ENCODE data around the gene IRAK3. TPM values are rescaled to one million over a fixed set of nuclear protein-coding genes. Genes with fewer than 3 reads are reported as not detected.

The IRAK3 gene
- total RNA-seq, 1 donor from 2014 or later = 0.05 TPM

- FAIRE-seq = no peak
- Histone ChIP-seq H3K4me2 (ENCODE audit: low read length) (no peak overlapping the region), H3K27me3 (ENCODE audit: insufficient read depth, low read length) (no peaks in the 10 kb centered on the region), H3K4me1 (ENCODE audit: insufficient read depth, low read length) (no peaks in the 10 kb centered on the region), H4K20me1 (ENCODE audit: insufficient read depth, low read length) (no peaks in the 10 kb centered on the region), H3K27ac (ENCODE audit: low read depth, low read length) (no peak overlapping the region), H3K9me3 (ENCODE audit: insufficient read depth, low read depth, low read length) (no peaks in the 10 kb centered on the region), H3K4me3 (ENCODE audit: insufficient read depth, low read depth, low read length) (no peak overlapping the region), H3K9ac (ENCODE audit: low read length) (no peak overlapping the region), H3K79me2 (ENCODE audit: insufficient read depth, low read length) (no peaks in the 10 kb centered on the region), H2AFZ (ENCODE audit: low read depth, low read length) (no peak overlapping the region), H3K36me3 (ENCODE audit: insufficient read depth, low read length) (no peaks in the 10 kb centered on the region)
- H3K27me3 Mint-ChIP-seq (ENCODE audit: low read depth, unreplicated experiment) = no peaks in the 10 kb centered on the region
- H3K4me3 Mint-ChIP-seq (ENCODE audit: unreplicated experiment) = no peak overlapping the region
- no peaks in the 10 kb centered on the region for H3K9me3 Mint-ChIP-seq (ENCODE audit: unreplicated experiment)
- H3K27ac Mint-ChIP-seq (ENCODE audit: unreplicated experiment) = no peak overlapping the region
- no peaks in the 10 kb centered on the region for H3K4me1 Mint-ChIP-seq (ENCODE audit: low read depth, unreplicated experiment)
- DNase-seq (ENCODE audit: low read depth) = no peak
- H3K36me3 Mint-ChIP-seq (ENCODE audit: low read depth, unreplicated experiment) = no peaks in the 10 kb centered on the region
- TF ChIP-seq CTCF (IDR thresholded peaks at IDR 0.05; ENCODE audit: insufficient read depth, low read depth, low read length) = no peak
- no peak for TF ChIP-seq EZH2 (IDR thresholded peaks at IDR 0.05; ENCODE audit: insufficient read depth, low read length)
These were observed 73.7 kb downstream of the IRAK3 start for GRCh38 chr12:66262737-66263136.

GRCh38 chr12:66268562-66268961, 79.5 kb downstream of the IRAK3 start:
- no peaks in the 10 kb centered on the region for H3K36me3 Mint-ChIP-seq (ENCODE audit: low read depth, unreplicated experiment)
- Histone ChIP-seq H3K9ac (ENCODE audit: low read length) (no peak overlapping the region), H2AFZ (ENCODE audit: low read depth, low read length) (no peak overlapping the region), H3K4me3 (ENCODE audit: insufficient read depth, low read depth, low read length) (no peak overlapping the region), H3K27me3 (ENCODE audit: insufficient read depth, low read length) (peaks cover 5% of the 10 kb centered on the region), H3K36me3 (ENCODE audit: insufficient read depth, low read length) (no peaks in the 10 kb centered on the region), H3K9me3 (ENCODE audit: insufficient read depth, low read depth, low read length) (no peaks in the 10 kb centered on the region), H3K4me1 (ENCODE audit: insufficient read depth, low read length) (no peaks in the 10 kb centered on the region), H4K20me1 (ENCODE audit: insufficient read depth, low read length) (no peaks in the 10 kb centered on the region), H3K79me2 (ENCODE audit: insufficient read depth, low read length) (no peaks in the 10 kb centered on the region), H3K27ac (ENCODE audit: low read depth, low read length) (no peak overlapping the region), H3K4me2 (ENCODE audit: low read length) (no peak overlapping the region)
- no peak for FAIRE-seq
- H3K27ac Mint-ChIP-seq (ENCODE audit: unreplicated experiment) = no peak overlapping the region
- H3K27me3 Mint-ChIP-seq (ENCODE audit: low read depth, unreplicated experiment) = no peaks in the 10 kb centered on the region
- DNase-seq (ENCODE audit: low read depth) = no peak
- TF ChIP-seq CTCF (IDR thresholded peaks at IDR 0.05; ENCODE audit: insufficient read depth, low read depth, low read length) = no peak
- TF ChIP-seq EZH2 (IDR thresholded peaks at IDR 0.05; ENCODE audit: insufficient read depth, low read length) = no peak
- H3K9me3 Mint-ChIP-seq (ENCODE audit: unreplicated experiment) = no peaks in the 10 kb centered on the region
- no peaks in the 10 kb centered on the region for H3K4me1 Mint-ChIP-seq (ENCODE audit: low read depth, unreplicated experiment)
- H3K4me3 Mint-ChIP-seq (ENCODE audit: unreplicated experiment) = no peak overlapping the region

- H3K4me3 ChIP-seq (ENCODE audit: insufficient read depth, low read depth, low read length) = no peak overlapping the region
- no peak for TF ChIP-seq CTCF (IDR thresholded peaks at IDR 0.05; ENCODE audit: insufficient read depth, low read depth, low read length)
- TF ChIP-seq EZH2 (IDR thresholded peaks at IDR 0.05; ENCODE audit: insufficient read depth, low read length) = no peak
- peak overlapping the region; percentile 0 for H2AFZ ChIP-seq (ENCODE audit: low read depth, low read length)
- Mint-ChIP-seq H3K4me1 (ENCODE audit: low read depth, unreplicated experiment) (no peaks in the 10 kb centered on the region), H3K36me3 (ENCODE audit: low read depth, unreplicated experiment) (no peaks in the 10 kb centered on the region), H3K27me3 (ENCODE audit: low read depth, unreplicated experiment) (no peaks in the 10 kb centered on the region), H3K27ac (ENCODE audit: unreplicated experiment) (no peak overlapping the region), H3K9me3 (ENCODE audit: unreplicated experiment) (no peaks in the 10 kb centered on the region), H3K4me3 (ENCODE audit: unreplicated experiment) (no peak overlapping the region)
- no peaks in the 10 kb centered on the region for H3K9me3 ChIP-seq (ENCODE audit: insufficient read depth, low read depth, low read length)
- no peak for FAIRE-seq
- DNase-seq (ENCODE audit: low read depth) = no peak
- H3K4me1 ChIP-seq (ENCODE audit: insufficient read depth, low read length) = no peaks in the 10 kb centered on the region
- no peaks in the 10 kb centered on the region for H3K79me2 ChIP-seq (ENCODE audit: insufficient read depth, low read length)
- H3K27ac ChIP-seq (ENCODE audit: low read depth, low read length) = no peak overlapping the region
- no peaks in the 10 kb centered on the region for H3K36me3 ChIP-seq (ENCODE audit: insufficient read depth, low read length)
- H3K27me3 ChIP-seq (ENCODE audit: insufficient read depth, low read length) = peaks cover 5% of the 10 kb centered on the region
- no peaks in the 10 kb centered on the region for H4K20me1 ChIP-seq (ENCODE audit: insufficient read depth, low read length)
- H3K9ac ChIP-seq (ENCODE audit: low read length) = no peak overlapping the region
- no peak overlapping the region for H3K4me2 ChIP-seq (ENCODE audit: low read length)
These were observed 80.1 kb downstream of the IRAK3 start for GRCh38 chr12:66269142-66269541.
